MG63 (cell line): Measurements from ENCODE around the gene ZNF316. TPM values are rescaled to one million over a fixed set of nuclear protein-coding genes. Genes with fewer than 3 reads are reported as not detected.
"Not testable (repeated sequence)": the region's sequence is repeated elsewhere in the genome, so short reads cannot be mapped to it uniquely, and the experiment has no call there.

ENCODE experiments used
- DNase-seq: peaks from one replicate; pipeline ENCODE4 v3.0.0-alpha.2; 2020
- H3K27me3 ChIP-seq: fragments of 250-450 bp; sonication (Bioruptor Pico); 2 replicates; pipeline ENCODE4 v1.5.1; 2020; ENCODE audit warnings: mild to moderate bottlenecking, moderate library complexity
- H3K36me3 ChIP-seq: fragments of 250-450 bp; sonication (Bioruptor Pico); 2 replicates; pipeline ENCODE4 v1.5.1; 2020; ENCODE audit warnings: mild to moderate bottlenecking, moderate library complexity
- H3K4me3 ChIP-seq: fragments of 250-450 bp; sonication (Bioruptor Pico); 2 replicates; pipeline ENCODE4 v1.5.1; 2020; ENCODE audit warnings: mild to moderate bottlenecking, moderate library complexity
- H3K9me3 ChIP-seq: fragments of 250-450 bp; sonication (Bioruptor Pico); 2 replicates; pipeline ENCODE4 v1.5.1; 2020; ENCODE audit warnings: mild to moderate bottlenecking, moderate library complexity
- total RNA-seq: library from RNA; depleted of rRNA; stranded (reverse); fragments of >200 nt; shearing (Covaris generic); gene quantifications from 2 replicates; pipeline ENCODE4 v1.2.3, GENCODE V29; 2014; ENCODE audit warnings: low replicate concordance

The ZNF316 gene
- total RNA-seq, 1 experiment from 2014 or later, result 17.1 TPM

DNA sequence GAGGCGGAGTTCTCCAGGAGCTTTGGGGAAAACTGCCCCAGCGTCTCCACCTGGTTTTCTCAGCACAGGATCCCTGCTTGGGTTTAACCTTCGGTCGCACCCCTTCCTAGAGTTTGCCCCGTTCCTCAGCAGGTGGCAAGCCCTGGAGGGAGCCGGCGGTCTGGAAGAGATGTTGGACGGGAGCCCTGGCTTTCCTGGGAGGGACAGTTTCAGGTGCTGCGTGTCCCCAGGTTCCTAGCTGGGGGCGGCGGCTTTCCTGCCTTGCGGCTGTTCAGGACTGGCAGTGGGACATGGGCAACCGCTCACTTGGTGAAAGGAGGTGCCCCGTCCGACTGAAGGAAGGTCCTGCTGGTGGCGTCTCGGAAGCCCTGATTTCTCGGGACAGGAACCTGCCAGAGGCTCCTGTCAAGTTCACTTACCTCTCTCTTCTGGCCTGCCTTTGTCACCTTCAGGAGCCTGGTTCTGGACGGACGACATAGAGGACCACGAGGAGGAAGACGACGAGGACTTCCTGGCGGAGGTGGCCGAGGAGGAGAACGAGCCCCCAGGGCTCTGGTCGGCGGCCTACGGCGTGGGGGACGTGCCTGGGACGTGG, 14.8 kb downstream of the ZNF316 start:
- H3K9me3 ChIP-seq, result no peaks in the 10 kb centered on the region
- no peak overlapping the region for H3K4me3 ChIP-seq
- no peaks in the 10 kb centered on the region for H3K27me3 ChIP-seq
- no peak for DNase-seq
- H3K36me3 ChIP-seq, result peaks cover 29% of the 10 kb centered on the region

GRCh38 chr7:6652446-6653011, 15.4 kb downstream of the ZNF316 start:
- no peak overlapping the region for H3K4me3 ChIP-seq
- H3K9me3 ChIP-seq, result no peaks in the 10 kb centered on the region
- no peaks in the 10 kb centered on the region for H3K27me3 ChIP-seq
- peaks cover 29% of the 10 kb centered on the region for H3K36me3 ChIP-seq
- no peak for DNase-seq

GRCh38 chr7:6653071-6654003, 16.2 kb downstream of the ZNF316 start:
- Histone ChIP-seq H3K4me3 (no peak overlapping the region), H3K36me3 (peaks cover 29% of the 10 kb centered on the region), H3K27me3 (no peaks in the 10 kb centered on the region), H3K9me3 (no peaks in the 10 kb centered on the region)
- DNase-seq, result no peak

DNA sequence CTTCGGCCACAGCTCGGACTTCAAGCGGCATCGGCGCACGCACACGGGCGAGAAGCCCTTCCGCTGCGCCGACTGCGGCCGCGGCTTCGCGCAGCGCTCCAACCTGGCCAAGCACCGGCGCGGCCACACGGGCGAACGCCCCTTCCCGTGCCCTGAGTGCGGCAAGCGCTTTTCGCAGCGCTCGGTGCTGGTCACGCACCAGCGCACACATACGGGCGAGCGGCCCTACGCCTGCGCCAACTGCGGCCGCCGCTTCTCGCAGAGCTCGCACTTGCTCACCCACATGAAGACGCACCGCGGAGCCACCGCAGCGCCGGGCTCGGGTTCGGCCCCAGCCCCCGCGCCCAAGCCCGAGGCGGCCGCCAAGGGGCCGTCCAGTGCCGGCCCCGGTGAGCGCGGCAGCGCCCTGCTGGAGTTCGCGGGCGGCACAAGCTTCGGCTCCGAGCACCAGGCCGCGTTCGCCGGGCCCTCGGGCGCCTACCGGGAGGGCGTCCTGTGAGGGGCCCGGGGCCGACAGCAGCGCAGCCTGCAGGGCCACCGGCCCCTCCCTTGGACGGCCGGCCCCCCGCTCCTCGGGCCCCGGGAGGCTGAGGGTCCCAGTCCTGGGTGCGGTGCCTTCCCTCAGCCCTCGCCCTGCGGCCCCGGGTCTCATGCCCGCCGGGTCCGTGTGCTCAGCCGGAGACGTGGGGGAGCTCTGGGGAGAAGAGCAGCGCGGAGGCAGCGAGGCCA, 17.2 kb downstream of the ZNF316 start:
- H3K27me3 ChIP-seq, result no peaks in the 10 kb centered on the region
- H3K4me3 ChIP-seq, result no peak overlapping the region
- no peak for DNase-seq
- H3K36me3 ChIP-seq, result peaks cover 25% of the 10 kb centered on the region
- no peaks in the 10 kb centered on the region for H3K9me3 ChIP-seq

- Histone ChIP-seq H3K9me3 (no peaks in the 10 kb centered on the region), H3K4me3 (no peak overlapping the region), H3K27me3 (no peaks in the 10 kb centered on the region), H3K36me3 (peaks cover 20% of the 10 kb centered on the region)
- DNase-seq, result no peak
Observed at GRCh38 chr7:6654842-6655610, 17.9 kb downstream of the ZNF316 start.

DNA sequence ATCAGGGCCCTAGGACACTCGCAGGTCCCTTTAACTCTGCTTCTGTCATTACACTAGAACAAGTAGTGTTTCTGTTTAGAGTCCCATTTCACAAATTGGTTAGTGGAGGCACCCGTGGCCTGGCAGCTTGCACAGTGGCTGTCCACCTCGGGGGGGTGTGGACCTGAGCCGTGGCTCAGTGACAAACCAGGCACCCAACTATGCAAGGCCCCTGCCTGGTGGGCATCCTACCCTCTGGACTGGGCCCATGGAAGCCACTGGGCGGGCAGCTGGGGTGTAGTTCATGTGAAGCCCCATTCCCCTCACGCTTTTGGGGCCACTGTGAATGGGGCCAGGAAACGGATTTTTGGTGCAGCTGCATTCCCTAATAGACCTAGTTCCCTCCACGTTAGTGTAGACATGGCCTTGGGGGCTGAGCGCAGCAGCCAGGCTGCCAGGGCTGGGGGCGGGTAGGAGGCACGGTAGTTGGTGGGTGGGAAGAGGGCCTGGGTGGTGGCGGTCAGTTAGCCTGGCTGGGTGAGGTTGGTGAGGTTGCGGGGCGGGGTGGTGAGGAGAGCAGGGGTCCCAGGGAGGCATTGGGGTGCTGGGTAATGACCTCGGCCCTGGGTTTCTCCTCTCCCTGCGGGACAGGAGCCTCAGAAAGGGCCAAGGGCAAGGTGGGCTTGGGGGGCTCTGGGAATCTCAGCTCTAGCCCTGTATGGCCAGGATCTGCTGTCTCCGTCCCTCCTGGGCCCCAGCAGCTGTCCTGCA, 18.7 kb downstream of the ZNF316 start:
- H3K9me3 ChIP-seq, result no peaks in the 10 kb centered on the region
- H3K4me3 ChIP-seq, result no peak overlapping the region
- peaks cover 16% of the 10 kb centered on the region for H3K36me3 ChIP-seq
- no peaks in the 10 kb centered on the region for H3K27me3 ChIP-seq
- DNase-seq, result no peak

DNA sequence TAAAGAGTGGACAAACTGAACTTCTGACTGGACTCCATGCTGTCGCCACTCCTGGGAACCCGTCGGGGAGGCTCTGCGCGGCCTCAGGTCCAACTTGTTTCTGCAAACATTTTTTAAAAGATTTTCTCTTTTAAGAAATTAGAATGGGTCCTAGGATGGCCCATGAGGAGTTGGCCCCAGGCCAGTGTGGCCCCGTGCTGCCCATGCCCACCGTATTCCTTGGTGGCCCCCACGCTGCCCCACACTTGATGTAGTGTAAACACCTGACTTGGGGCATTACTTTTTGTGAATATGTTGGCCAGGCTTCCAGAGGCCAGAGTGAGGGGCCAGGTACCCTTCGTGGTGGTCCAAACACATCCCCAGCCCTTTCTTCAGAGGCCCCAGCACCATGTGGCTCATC, 19.3 kb downstream of the ZNF316 start:
- no peak for DNase-seq

GRCh38 chr7:6658618-6659345, 21.7 kb downstream of the ZNF316 start:
- no peaks in the 10 kb centered on the region for H3K9me3 ChIP-seq
- no peak for DNase-seq
- no peaks in the 10 kb centered on the region for H3K27me3 ChIP-seq
- no peak overlapping the region for H3K4me3 ChIP-seq
- peaks cover 4% of the 10 kb centered on the region; the same call in 1 of the 2 replicates for H3K36me3 ChIP-seq

More for the DNA sequence above, 19.3 kb downstream of the ZNF316 start:
- Histone ChIP-seq H3K4me3 (no peak overlapping the region), H3K27me3 (no peaks in the 10 kb centered on the region), H3K9me3 (no peaks in the 10 kb centered on the region), H3K36me3 (peaks cover 11% of the 10 kb centered on the region)

GRCh38 chr7:6670851-6671250, 33.7 kb downstream of the ZNF316 start:
- not testable (repeated sequence) for H3K4me3 ChIP-seq, DNase-seq, H3K27me3 ChIP-seq, H3K36me3 ChIP-seq
- H3K9me3 ChIP-seq, result peaks cover 25% of the 10 kb centered on the region

- Histone ChIP-seq H3K27me3 (no peaks in the 10 kb centered on the region), H3K4me3 (no peak overlapping the region), H3K36me3 (no peaks in the 10 kb centered on the region), H3K9me3 (peaks cover 34% of the 10 kb centered on the region)
- DNase-seq, result no peak
Observed at GRCh38 chr7:6675807-6676405, 38.8 kb downstream of the ZNF316 start.

GRCh38 chr7:6680146-6680545, 43.0 kb downstream of the ZNF316 start:
- Histone ChIP-seq H3K4me3 (no peak overlapping the region), H3K27me3 (no peaks in the 10 kb centered on the region), H3K36me3 (peaks cover 2% of the 10 kb centered on the region; the same call in 1 of the 2 replicates), H3K9me3 (peaks cover 41% of the 10 kb centered on the region)
- DNase-seq, result no peak

GRCh38 chr7:6691103-6691502, 54.0 kb downstream of the ZNF316 start:
- DNase-seq, result no peak
- peaks cover 99% of the 10 kb centered on the region for H3K36me3 ChIP-seq
- H3K27me3 ChIP-seq, result no peaks in the 10 kb centered on the region
- H3K9me3 ChIP-seq, result peaks cover 94% of the 10 kb centered on the region
- H3K4me3 ChIP-seq, result no peak overlapping the region

GRCh38 chr7:6691609-6692106, 54.5 kb downstream of the ZNF316 start:
- Histone ChIP-seq H3K4me3 (no peak overlapping the region), H3K27me3 (no peaks in the 10 kb centered on the region), H3K9me3 (peaks cover 93% of the 10 kb centered on the region), H3K36me3 (peaks cover 99% of the 10 kb centered on the region)
- no peak for DNase-seq

DNA sequence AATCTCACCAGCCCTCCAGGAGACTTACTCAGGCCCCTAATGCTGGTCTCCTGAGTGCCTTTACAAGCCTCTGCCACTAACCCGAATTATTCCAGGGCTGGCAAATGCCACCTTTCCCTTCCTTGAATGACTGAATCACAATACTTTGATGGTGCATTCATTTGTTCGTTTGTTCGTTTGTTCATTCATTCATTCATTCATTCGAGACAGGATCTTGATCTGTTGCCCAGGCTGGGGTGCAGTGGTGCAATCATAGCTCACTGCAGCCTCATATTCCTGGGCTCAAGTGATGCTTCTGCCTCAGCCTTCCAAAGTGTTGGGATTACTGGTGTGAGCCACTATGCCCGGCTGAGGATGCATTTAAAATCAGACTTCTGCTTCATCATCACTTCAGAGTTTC, 63.7 kb downstream of the ZNF316 start:
- no peak for DNase-seq
- Histone ChIP-seq H3K27me3 (no peaks in the 10 kb centered on the region), H3K4me3 (no peak overlapping the region), H3K36me3 (peaks cover 88% of the 10 kb centered on the region), H3K9me3 (peaks cover 58% of the 10 kb centered on the region)

GRCh38 chr7:6701860-6702259, 64.7 kb downstream of the ZNF316 start:
- Histone ChIP-seq H3K9me3 (peaks cover 50% of the 10 kb centered on the region), H3K27me3 (no peaks in the 10 kb centered on the region), H3K36me3 (peaks cover 79% of the 10 kb centered on the region), H3K4me3 (no peak overlapping the region)
- no peak for DNase-seq
